GM12865 (cell line): Measurements from ENCODE around the gene MRPL33.

Experiments
- DNase-seq: peaks from one replicate; pipeline ENCODE4 v3.0.0; 2010; ENCODE audit warnings: low read depth
- H3K4me3 ChIP-seq: 2 replicates; pipeline ENCODE4 v1.5.1; 2011; ENCODE audit warnings: mild to moderate bottlenecking, low read depth, low read length, control low read depth
- CTCF ChIP-seq: IDR thresholded peaks from 2 replicates; pipeline ENCODE4 v1.5.1; 2011; ENCODE audit warnings: low read length, control low read depth, low read depth, inconsistent platforms; ENCODE audit not compliant: insufficient read depth; ENCODE audit errors: missing control alignments

MRPL33 gene

GRCh38 chr2:27822049-27822448 is 50.5 kb downstream of the MRPL33 start:
- no peak for DNase-seq
- TF ChIP-seq CTCF, result no peak
- no peak overlapping the region for H3K4me3 ChIP-seq

GRCh38 chr2:27823135-27823534 is 51.6 kb downstream of the MRPL33 start:
- no peak for TF ChIP-seq CTCF
- H3K4me3 ChIP-seq, result no peak overlapping the region
- no peak for DNase-seq

- no peak overlapping the region for H3K4me3 ChIP-seq
- no peak for DNase-seq
Measured at GRCh38 chr2:27823569-27823968, 52.0 kb downstream of the MRPL33 start.

GRCh38 chr2:27824401-27824800 is 52.9 kb downstream of the MRPL33 start:
- no peak for TF ChIP-seq CTCF
- DNase-seq, result no peak
- H3K4me3 ChIP-seq, result no peak overlapping the region

More at GRCh38 chr2:27823569-27823968, 52.0 kb downstream of the MRPL33 start:
- no peak for TF ChIP-seq CTCF

GRCh38 chr2:27828305-27828704 is 56.8 kb downstream of the MRPL33 start:
- TF ChIP-seq CTCF, result no peak
- no peak for DNase-seq
- H3K4me3 ChIP-seq, result no peak overlapping the region
